HCT116 (cell line): ENCODE data around the gene RNU7-1. TPM values are rescaled to one million over a fixed set of nuclear protein-coding genes. Genes with fewer than 3 reads are reported as not detected.

Experiments
- ATAC-seq: fragments of 200-7000 bp; cut with Tn5 transposase; 2 replicates; pipeline ENCODE4 v1.9.1; 2020; ENCODE audit warnings: mild to moderate bottlenecking, moderate library complexity
- BruUV-seq: library from RNA; stranded (reverse); fragments of 400-500 nt; replicated peaks from 2 replicates; lab custom pipeline; 2021; lab: Mats Ljungman, UMichigan
- CTCF ChIA-PET: fragments of 300-600 bp; sonication (Branson Sonifier 250); formaldehyde crosslinking; loops from one replicate; lab custom pipeline; 2021; ENCODE audit warnings: antibody characterized with exemption; lab: Charles Lee
- POLR2A ChIA-PET: fragments of 300-600, 350-600 bp; sonication (Branson Sonifier 250); formaldehyde crosslinking; loops from one replicate; lab custom pipeline; 2021; ENCODE audit warnings: antibody characterized with exemption; lab: Charles Lee
- RAD21 ChIA-PET, 2 experiments: fragments of 300-600 bp; sonication (Branson Sonifier 250); formaldehyde crosslinking; loops; one replicate each; lab custom pipeline; 2023; ENCODE audit warnings: low total read pairs in 2 of 2; ENCODE audit not compliant: uncharacterized antibody in 2 of 2, unreplicated experiment in 2 of 2, low non-redundant PET in 1 of 2; lab: Charles Lee
- DNase-seq: peaks from one replicate; pipeline ENCODE4 v3.0.0-alpha.2; 2010; ENCODE audit warnings: low read depth, low spot score
- H2AFZ ChIP-seq: fragments of 200-600 bp; shearing (Covaris generic), sonication (generic); 2 replicates; pipeline ENCODE4 v1.6.1; 2017; ENCODE audit warnings: low read depth, mixed run types, mixed read lengths, antibody characterized with exemption, low read length; ENCODE audit not compliant: poor library complexity, severe bottlenecking
- H3K27ac ChIP-seq: 2 replicates; pipeline ENCODE4 v1.5.1; 2012; ENCODE audit warnings: low read depth, low read length
- H3K27me3 ChIP-seq: fragments of 200-600 bp; sonication (generic); 2 replicates; pipeline ENCODE4 v1.6.1; 2016; ENCODE audit warnings: mixed run types, low read length, mixed read lengths; ENCODE audit not compliant: insufficient read depth
- H3K36me3 ChIP-seq, 2 experiments: fragments of 200-500 bp in 1 of 2; fragments of 200-600 bp in 1 of 2; sonication (Bioruptor generic) in 1 of 2; sonication (generic) in 1 of 2; 2 replicates each; pipeline versions ENCODE4 v1.5.1 to v1.6.1; 2014 to 2016; ENCODE audit warnings: low read length in 2 of 2, inconsistent platforms in 1 of 2, mixed read lengths in 1 of 2, mixed run types in 1 of 2; ENCODE audit not compliant: insufficient read depth in 2 of 2, control insufficient read depth in 1 of 2
- H3K4me1 ChIP-seq, 2 experiments: fragments of 200-600 bp in 1 of 2; sonication (generic) in 1 of 2; 2 replicates each; pipeline versions ENCODE4 v1.5.1 to v1.6.1; 2012 to 2017; ENCODE audit warnings: low read length in 2 of 2, inconsistent platforms in 1 of 2, mild to moderate bottlenecking in 1 of 2, mixed read lengths in 1 of 2, mixed run types in 1 of 2, moderate library complexity in 1 of 2; ENCODE audit not compliant: insufficient read depth in 2 of 2, control insufficient read depth in 1 of 2
- H3K4me2 ChIP-seq: fragments of 200-600 bp; sonication (generic); 2 replicates; pipeline ENCODE4 v1.6.1; 2017; ENCODE audit warnings: mixed run types, low read length, mixed read lengths
- H3K4me3 ChIP-seq, 2 experiments: fragments of 200-600 bp in 1 of 2; sonication (generic) in 1 of 2; replicated peaks in 1 of 2; 2 replicates each; pipeline ENCODE4 v1.5.1; 2011 to 2016; ENCODE audit warnings: low read length in 2 of 2, control low read depth in 1 of 2, low read depth in 1 of 2, mild to moderate bottlenecking in 1 of 2, mixed read lengths in 1 of 2, mixed run types in 1 of 2
- H3K79me2 ChIP-seq: fragments of 200-600 bp; sonication (generic); 2 replicates; pipeline ENCODE4 v1.6.1; 2017; ENCODE audit warnings: mild to moderate bottlenecking, mixed run types, low read length, moderate library complexity, mixed read lengths; ENCODE audit not compliant: insufficient read depth
- H3K9ac ChIP-seq: fragments of 200-600 bp; sonication (generic); 2 replicates; pipeline ENCODE4 v1.6.1; 2016; ENCODE audit warnings: low read length, mixed read lengths
- H3K9me2 ChIP-seq: fragments of 200-600 bp; sonication (generic), shearing (Covaris generic); 2 replicates; pipeline ENCODE4 v1.6.1; 2017; ENCODE audit warnings: mixed run types, mild to moderate bottlenecking, moderate library complexity; ENCODE audit not compliant: insufficient read depth
- H3K9me3 ChIP-seq, 2 experiments: fragments of 200-500 bp in 1 of 2; fragments of 200-600 bp in 1 of 2; sonication (Bioruptor generic) in 1 of 2; sonication (generic) in 1 of 2; 2 replicates each; pipeline ENCODE4 v1.6.1; 2014 to 2017; ENCODE audit warnings: low read length in 2 of 2, mixed read lengths in 2 of 2, inconsistent platforms in 1 of 2, low read depth in 1 of 2, mild to moderate bottlenecking in 1 of 2, mixed run types in 1 of 2, moderate library complexity in 1 of 2; ENCODE audit not compliant: control insufficient read depth in 1 of 2, insufficient read depth in 1 of 2
- H4K20me1 ChIP-seq: fragments of 200-600 bp; sonication (generic), shearing (Covaris generic); 2 replicates; pipeline ENCODE4 v1.6.1; 2017; ENCODE audit warnings: mixed run types, mild to moderate bottlenecking, moderate library complexity; ENCODE audit not compliant: insufficient read depth
- ATF3 ChIP-seq: IDR thresholded peaks from 2 replicates; pipeline ENCODE4 v1.6.1; 2012
- EZH2phosphoT487 ChIP-seq: fragments of 200-600 bp; IDR thresholded peaks from 2 replicates; pipeline ENCODE4 v1.6.1; 2018; ENCODE audit warnings: antibody characterized with exemption, borderline replicate concordance
- JUND ChIP-seq: IDR thresholded peaks from 2 replicates; pipeline ENCODE4 v1.6.1; 2012
- SRF ChIP-seq: IDR thresholded peaks from 2 replicates; pipeline ENCODE4 v1.6.1; 2012; ENCODE audit warnings: low read depth
- intact Hi-C: fragments of 100-400 bp; cut with micrococcal nuclease; formaldehyde crosslinking; loops from 2 replicates; pipeline ENCODE4 v1.10.0; 2022
- microRNA counts: library from miRNA; unstranded; fragments of <30 nt; microRNA quantifications from one replicate; lab custom pipeline; 2015
- microRNA-seq: library from miRNA; unstranded; fragments of <30 nt; microRNA quantifications from one replicate; pipeline ENCODE4, GENCODE V29; 2016; ENCODE audit warnings: borderline number of aligned reads
- total RNA-seq: library from RNA; stranded (reverse); gene quantifications from one replicate; pipeline ENCODE4 v1.2.1, GENCODE V29; 2021; ENCODE audit not compliant: unreplicated experiment
- TF ChIP-seq, protein P1 (sequence below): IDR thresholded peaks from 2 replicates; pipeline ENCODE4 v1.6.1; 2012
- TF ChIP-seq, protein P2 (sequence below): IDR thresholded peaks from 2 replicates; pipeline ENCODE4 v1.6.1; 2012; ENCODE audit warnings: low read depth

RNU7-1 gene
- total RNA-seq, 1 experiment from 2014 or later = not detected

DNA sequence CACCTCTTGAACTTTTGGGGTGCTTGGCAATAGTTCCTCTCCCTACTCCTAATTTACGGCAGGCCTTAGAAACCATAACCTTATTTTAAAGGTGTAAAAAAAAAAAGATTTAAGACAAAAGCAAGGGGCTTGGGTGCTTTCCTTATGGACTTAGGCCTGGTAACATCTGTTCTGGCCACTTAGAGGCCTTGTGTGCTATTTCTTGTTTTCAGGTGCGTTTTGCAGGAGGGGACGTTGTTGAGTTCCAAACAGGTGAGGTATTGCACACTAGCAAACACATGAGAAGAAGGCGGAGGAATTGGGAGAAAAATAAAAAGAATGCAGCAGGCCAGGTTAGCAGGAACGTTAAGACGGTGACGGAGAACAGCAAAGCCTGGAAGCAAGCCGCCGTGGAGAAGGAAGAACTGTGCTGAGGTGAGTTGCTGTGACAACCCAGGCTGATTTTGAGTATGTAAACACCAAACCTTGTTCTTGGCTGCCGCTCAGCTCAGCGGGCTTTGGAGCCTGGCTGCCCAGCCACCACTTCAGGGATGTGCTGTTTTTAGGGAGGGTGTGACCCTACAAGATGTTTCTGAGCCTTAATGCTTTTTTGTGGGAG is 44.4 kb downstream of the RNU7-1 start:
- POLR2A ChIA-PET = no interaction called here

More for the DNA sequence above, 44.4 kb downstream of the RNU7-1 start:
- no peaks in the 10 kb centered on the region for H3K4me1 ChIP-seq
- H3K9me3 ChIP-seq = no peaks in the 10 kb centered on the region
- H3K9me2 ChIP-seq = no peaks in the 10 kb centered on the region
- intact Hi-C loops = no loop called here
- H3K27me3 ChIP-seq = no peaks in the 10 kb centered on the region
- ChIA-PET RAD21 (no interaction called here), CTCF (interaction anchor here (1.0 kb wide), 1 partner anchor 11 kb away, joined by 3 read pairs; no protein-coding TSS in a partner anchor)
- H3K36me3 ChIP-seq = peaks cover 11 to 21% of the 10 kb centered on the region in 2 experiments; a peak in 3 of 4 replicates
- no peak overlapping the region for H3K27ac ChIP-seq
- no peaks in the 10 kb centered on the region for H4K20me1 ChIP-seq
- H3K4me3 ChIP-seq = no peak overlapping the region
- DNase-seq (no peak), ATAC-seq (no peak)
- no peak for TF ChIP-seq EZH2phosphoT487
- TF ChIP-seq JUND = no peak
- TF ChIP-seq SRF = no peak
- TF ChIP-seq ATF3 = no peak
- TF ChIP-seq, protein P1, sequence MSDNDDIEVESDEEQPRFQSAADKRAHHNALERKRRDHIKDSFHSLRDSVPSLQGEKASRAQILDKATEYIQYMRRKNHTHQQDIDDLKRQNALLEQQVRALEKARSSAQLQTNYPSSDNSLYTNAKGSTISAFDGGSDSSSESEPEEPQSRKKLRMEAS = no peak
- TF ChIP-seq, protein P2, sequence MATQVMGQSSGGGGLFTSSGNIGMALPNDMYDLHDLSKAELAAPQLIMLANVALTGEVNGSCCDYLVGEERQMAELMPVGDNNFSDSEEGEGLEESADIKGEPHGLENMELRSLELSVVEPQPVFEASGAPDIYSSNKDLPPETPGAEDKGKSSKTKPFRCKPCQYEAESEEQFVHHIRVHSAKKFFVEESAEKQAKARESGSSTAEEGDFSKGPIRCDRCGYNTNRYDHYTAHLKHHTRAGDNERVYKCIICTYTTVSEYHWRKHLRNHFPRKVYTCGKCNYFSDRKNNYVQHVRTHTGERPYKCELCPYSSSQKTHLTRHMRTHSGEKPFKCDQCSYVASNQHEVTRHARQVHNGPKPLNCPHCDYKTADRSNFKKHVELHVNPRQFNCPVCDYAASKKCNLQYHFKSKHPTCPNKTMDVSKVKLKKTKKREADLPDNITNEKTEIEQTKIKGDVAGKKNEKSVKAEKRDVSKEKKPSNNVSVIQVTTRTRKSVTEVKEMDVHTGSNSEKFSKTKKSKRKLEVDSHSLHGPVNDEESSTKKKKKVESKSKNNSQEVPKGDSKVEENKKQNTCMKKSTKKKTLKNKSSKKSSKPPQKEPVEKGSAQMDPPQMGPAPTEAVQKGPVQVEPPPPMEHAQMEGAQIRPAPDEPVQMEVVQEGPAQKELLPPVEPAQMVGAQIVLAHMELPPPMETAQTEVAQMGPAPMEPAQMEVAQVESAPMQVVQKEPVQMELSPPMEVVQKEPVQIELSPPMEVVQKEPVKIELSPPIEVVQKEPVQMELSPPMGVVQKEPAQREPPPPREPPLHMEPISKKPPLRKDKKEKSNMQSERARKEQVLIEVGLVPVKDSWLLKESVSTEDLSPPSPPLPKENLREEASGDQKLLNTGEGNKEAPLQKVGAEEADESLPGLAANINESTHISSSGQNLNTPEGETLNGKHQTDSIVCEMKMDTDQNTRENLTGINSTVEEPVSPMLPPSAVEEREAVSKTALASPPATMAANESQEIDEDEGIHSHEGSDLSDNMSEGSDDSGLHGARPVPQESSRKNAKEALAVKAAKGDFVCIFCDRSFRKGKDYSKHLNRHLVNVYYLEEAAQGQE = no peak
- peaks cover 8% of the 10 kb centered on the region; the same call in 1 of the 2 replicates for H3K79me2 ChIP-seq
- no peak overlapping the region for H3K4me2 ChIP-seq
- no peak overlapping the region for H2AFZ ChIP-seq
- BruUV-seq = no TSS peak
- H3K9ac ChIP-seq = no peak overlapping the region

MicroRNAs encoded within 50 kb of the gene (microRNA counts, 767-probe panel; counts per million panel counts)
- microRNA hsa-miR-141-3p (lab: Ali Mortazavi, UCI) (24,064 counts per million, percentile 67 among the panel's probes with 10 or more counts), microRNA hsa-miR-200c-3p (lab: Ali Mortazavi, UCI) (30,187 counts per million, percentile 92 among the panel's probes with 10 or more counts)

Small RNA genes lying within 50 kb of the gene (microRNA-seq; reads per million reads assigned to microRNA genes)
- gene MIR141 = 9,203 reads per million, percentile 95 among the genes with 10 or more reads in this experiment
- 82,545 reads per million, percentile 100 among the genes with 10 or more reads in this experiment for gene MIR200C

Other genes starting within 250 kb of the RNU7-1 start
- not detected for gene PIANP, start 243.0 kb upstream of the RNU7-1 start, total RNA-seq
- 67.8 TPM for gene COPS7A, start 219.8 kb upstream of the RNU7-1 start, total RNA-seq
- gene MLF2, start 190.7 kb upstream of the RNU7-1 start, total RNA-seq = 309 TPM
- 494 TPM for gene PTMS, start 177.5 kb upstream of the RNU7-1 start, total RNA-seq
- 3.3 TPM for gene LAG3, start 171.3 kb upstream of the RNU7-1 start, total RNA-seq
- 0.42 TPM for gene CD4, start 154.3 kb upstream of the RNU7-1 start, total RNA-seq
- gene GPR162, start 122.0 kb upstream of the RNU7-1 start, total RNA-seq = 2.3 TPM
- 32.2 TPM for gene P3H3, start 115.4 kb upstream of the RNU7-1 start, total RNA-seq
- gene GNB3, start 102.9 kb upstream of the RNU7-1 start, total RNA-seq = 8.7 TPM
- 63.0 TPM for gene CDCA3, start 92.5 kb upstream of the RNU7-1 start, total RNA-seq
- 175 TPM for gene USP5, start 91.7 kb upstream of the RNU7-1 start, total RNA-seq
- gene TPI1, start 76.3 kb upstream of the RNU7-1 start, total RNA-seq = 1,068 TPM
- 10.0 TPM for gene SPSB2, start 70.5 kb upstream of the RNU7-1 start, total RNA-seq
- gene LRRC23, start 39.0 kb upstream of the RNU7-1 start, total RNA-seq = 8.0 TPM
- 117 TPM for gene ENO2, start 29.2 kb upstream of the RNU7-1 start, total RNA-seq
- 104 TPM for gene ATN1, start 15.9 kb upstream of the RNU7-1 start, total RNA-seq
- 202 TPM for gene C12orf57, start 206 bp downstream of the RNU7-1 start, total RNA-seq
- gene PTPN6, start 7.5 kb downstream of the RNU7-1 start, total RNA-seq = 47.7 TPM
- 466 TPM for gene PHB2, start 26.8 kb downstream of the RNU7-1 start, total RNA-seq
- 111 TPM for gene EMG1, start 27.1 kb downstream of the RNU7-1 start, total RNA-seq
- 45.8 TPM for gene LPCAT3, start 74.7 kb downstream of the RNU7-1 start, total RNA-seq
- gene C1S, start 116.9 kb downstream of the RNU7-1 start, total RNA-seq = 2.4 TPM
- 4.3 TPM for gene C1R, start 148.6 kb downstream of the RNU7-1 start, total RNA-seq
- gene C1RL, start 165.4 kb downstream of the RNU7-1 start, total RNA-seq = 25.9 TPM
- 0.22 TPM for gene RBP5, start 185.1 kb downstream of the RNU7-1 start, total RNA-seq
- 23.0 TPM for gene CLSTN3, start 186.6 kb downstream of the RNU7-1 start, total RNA-seq
- 45.4 TPM for gene PEX5, start 245.9 kb downstream of the RNU7-1 start, total RNA-seq